Kidney glomerular epithelial cell (primary cell): ENCODE measurements around the gene XAGE2.

Source experiments
- DNase-seq: peaks from one replicate; lab custom pipeline; 2025; lab: John Stamatoyannopoulos, UW

XAGE2 gene

DNA sequence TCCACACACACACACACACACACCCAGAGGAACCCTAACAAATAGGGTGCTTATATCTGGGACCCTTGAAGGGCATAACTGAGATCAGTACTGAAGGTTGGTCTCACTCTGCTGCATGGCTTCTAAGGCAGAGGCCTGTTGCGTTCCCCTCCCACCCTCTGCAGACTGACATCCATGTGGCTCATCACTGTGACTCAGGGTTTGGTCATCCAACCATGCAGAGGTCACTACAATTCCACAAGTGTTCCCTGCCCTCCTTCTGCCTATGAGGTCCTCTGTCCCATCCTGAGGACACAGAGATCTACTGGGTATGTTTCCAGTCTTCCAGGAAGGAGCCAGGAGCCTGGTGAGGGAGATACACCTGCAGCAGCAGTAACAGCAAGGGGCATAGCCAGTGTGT lies 55.8 kb downstream of the XAGE2 start:
- DNase-seq = no peak
